Neural cell (in vitro differentiated cells): ENCODE data around the gene FBXO5. TPM values are rescaled to one million over a fixed set of nuclear protein-coding genes. Genes with fewer than 3 reads are reported as not detected.

ENCODE experiments used
- H2AFZ ChIP-seq: fragments of 200-600, 300-800 bp; sonication (generic), shearing (Covaris generic); 2 replicates; pipeline ENCODE4 v1.6.0; 2014; ENCODE audit warnings: low read depth, mild to moderate bottlenecking, antibody characterized with exemption, low read length, moderate library complexity
- H3F3A ChIP-seq: fragments of 200-600 bp; shearing (Covaris generic); 2 replicates; pipeline ENCODE4 v1.6.1; 2016; ENCODE audit warnings: mild to moderate bottlenecking, moderate library complexity, mixed read lengths, antibody characterized with exemption, low read length; ENCODE audit not compliant: insufficient read depth, poor library complexity, severe bottlenecking
- H3K27ac ChIP-seq: fragments of 200-600, 300-800 bp; sonication (generic), shearing (Covaris generic); 2 replicates; pipeline ENCODE4 v1.5.1; 2014; ENCODE audit warnings: mild to moderate bottlenecking, low read length, moderate library complexity
- H3K27me3 ChIP-seq: fragments of 300-800, 200-600 bp; sonication (generic), shearing (Covaris generic); 2 replicates; pipeline ENCODE4 v1.6.0; 2014; ENCODE audit warnings: mild to moderate bottlenecking, low read depth, low read length, moderate library complexity; ENCODE audit not compliant: insufficient read depth
- H3K36me3 ChIP-seq: fragments of 300-800, 200-600 bp; sonication (generic), shearing (Covaris generic); 2 replicates; pipeline ENCODE4 v1.5.1; 2014; ENCODE audit warnings: mild to moderate bottlenecking, antibody characterized with exemption, low read length, moderate library complexity; ENCODE audit not compliant: insufficient read depth
- H3K4me2 ChIP-seq: fragments of 300-800, 200-600 bp; sonication (generic), shearing (Covaris generic); 2 replicates; pipeline ENCODE4 v1.6.0; 2014; ENCODE audit warnings: mild to moderate bottlenecking, low read length
- H3K4me3 ChIP-seq: fragments of 300-800, 200-600 bp; sonication (generic), shearing (Covaris generic); 2 replicates; pipeline ENCODE4 v1.5.1; 2014; ENCODE audit warnings: mild to moderate bottlenecking, low read length, moderate library complexity
- H3K79me2 ChIP-seq: fragments of 200-600 bp; shearing (Covaris generic); replicated peaks from 2 replicates; pipeline ENCODE4 v1.6.0; 2014; ENCODE audit warnings: mild to moderate bottlenecking, low read length, moderate library complexity; ENCODE audit not compliant: insufficient read depth
- H3K9ac ChIP-seq: fragments of 300-800, 200-600 bp; sonication (generic), shearing (Covaris generic); 2 replicates; pipeline ENCODE4 v1.6.1; 2016; ENCODE audit warnings: mild to moderate bottlenecking, low read length, mixed read lengths
- H3K9me2 ChIP-seq: fragments of 200-600 bp; shearing (Covaris generic); 2 replicates; pipeline ENCODE4 v1.6.1; 2016; ENCODE audit warnings: mild to moderate bottlenecking, low read length, mixed read lengths; ENCODE audit not compliant: insufficient read depth
- H3K9me3 ChIP-seq: fragments of 200-600, 300-800 bp; sonication (generic), shearing (Covaris generic); 2 replicates; pipeline ENCODE4 v1.6.1; 2016; ENCODE audit warnings: mild to moderate bottlenecking, mixed run types, low read length, moderate library complexity, mixed read lengths
- H4K20me1 ChIP-seq: fragments of 200-600 bp; shearing (Covaris generic); 2 replicates; pipeline ENCODE4 v1.6.1; 2016; ENCODE audit warnings: mild to moderate bottlenecking, mixed run types; ENCODE audit not compliant: insufficient read depth
- EP300 ChIP-seq: fragments of 450-650 bp; conservative IDR thresholded peaks from 2 replicates; pipeline ENCODE4 v1.6.1; 2014; ENCODE audit warnings: antibody characterized with exemption, mild to moderate bottlenecking, moderate library complexity; ENCODE audit not compliant: poor library complexity, severe bottlenecking
- EZH2 ChIP-seq: fragments of 200-600, 300-800 bp; shearing (Covaris generic), sonication (generic); IDR thresholded peaks from 2 replicates; pipeline ENCODE4 v1.6.1; 2014; ENCODE audit warnings: antibody characterized with exemption, low read length, borderline replicate concordance, mild to moderate bottlenecking; ENCODE audit not compliant: insufficient read depth, poor library complexity, severe bottlenecking
- MXI1 ChIP-seq: fragments of 450-650 bp; conservative IDR thresholded peaks from 2 replicates; pipeline ENCODE4 v1.6.1; 2014; ENCODE audit warnings: antibody characterized with exemption, mild to moderate bottlenecking; ENCODE audit not compliant: poor library complexity, severe bottlenecking
- POLR2AphosphoS5 ChIP-seq: IDR thresholded peaks from 2 replicates; pipeline ENCODE4 v1.6.1; 2012
- RAD21 ChIP-seq: fragments of 450-650 bp; conservative IDR thresholded peaks from 2 replicates; pipeline ENCODE4 v1.6.1; 2014; ENCODE audit warnings: antibody characterized with exemption, mild to moderate bottlenecking, moderate library complexity
- SMC3 ChIP-seq: fragments of 450-650 bp; conservative IDR thresholded peaks from 2 replicates; pipeline ENCODE4 v1.6.1; 2014; ENCODE audit warnings: antibody characterized with exemption, mild to moderate bottlenecking, moderate library complexity; ENCODE audit not compliant: poor library complexity
- TAF1 ChIP-seq: IDR thresholded peaks from 2 replicates; pipeline ENCODE4 v1.6.1; 2012; ENCODE audit warnings: low read depth
- polyA plus RNA-seq: library from polyadenylated mRNA; depleted of rRNA; stranded (reverse); fragments of >200 nt; gene quantifications from 2 replicates; pipeline ENCODE4 v1.2.3, GENCODE V29; 2014
- TF ChIP-seq, protein P1 (sequence below): fragments of 450-650 bp; IDR thresholded peaks from 2 replicates; pipeline ENCODE4 v1.5.1; 2014; ENCODE audit warnings: antibody characterized with exemption, mild to moderate bottlenecking, moderate library complexity; ENCODE audit not compliant: poor library complexity, severe bottlenecking
- TF ChIP-seq, protein P2 (sequence below): IDR thresholded peaks from 2 replicates; pipeline ENCODE4 v1.6.1; 2012; ENCODE audit warnings: borderline replicate concordance

FBXO5 gene
- polyA plus RNA-seq, 1 donor from 2014 or later: 8.7 TPM

DNA sequence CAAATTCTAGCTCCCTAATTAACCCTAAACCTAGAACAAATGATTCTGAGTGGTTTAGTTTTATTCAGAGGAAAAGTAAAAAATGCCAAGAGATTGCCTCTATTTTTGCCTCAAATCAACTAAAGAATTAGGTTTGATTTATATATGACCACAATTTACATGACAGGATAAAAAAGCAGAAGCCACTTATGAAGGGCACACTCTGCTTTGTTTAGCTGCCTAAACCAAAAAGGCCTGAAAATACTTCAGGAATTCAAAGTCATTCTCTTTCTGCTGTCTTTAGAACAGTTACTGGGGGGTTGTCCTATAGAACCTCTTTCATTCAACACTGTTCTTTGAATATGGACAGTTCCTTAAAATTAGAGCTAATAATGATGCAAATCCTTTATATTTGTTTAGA is 5.3 kb downstream of the FBXO5 start:
- no peaks in the 10 kb centered on the region for H3K9me3 ChIP-seq
- H3K27me3 ChIP-seq: no peaks in the 10 kb centered on the region
- no peaks in the 10 kb centered on the region for H3K9me2 ChIP-seq
- peaks cover 89% of the 10 kb centered on the region for H3K79me2 ChIP-seq
- H2AFZ ChIP-seq: no peak overlapping the region
- no peak overlapping the region for H3K27ac ChIP-seq
- peaks cover 2% of the 10 kb centered on the region for H4K20me1 ChIP-seq
- no peaks in the 10 kb centered on the region for H3K36me3 ChIP-seq
- no peak overlapping the region for H3K4me3 ChIP-seq
- TF ChIP-seq RAD21: no peak
- no peak for TF ChIP-seq MXI1
- TF ChIP-seq, protein P1, sequence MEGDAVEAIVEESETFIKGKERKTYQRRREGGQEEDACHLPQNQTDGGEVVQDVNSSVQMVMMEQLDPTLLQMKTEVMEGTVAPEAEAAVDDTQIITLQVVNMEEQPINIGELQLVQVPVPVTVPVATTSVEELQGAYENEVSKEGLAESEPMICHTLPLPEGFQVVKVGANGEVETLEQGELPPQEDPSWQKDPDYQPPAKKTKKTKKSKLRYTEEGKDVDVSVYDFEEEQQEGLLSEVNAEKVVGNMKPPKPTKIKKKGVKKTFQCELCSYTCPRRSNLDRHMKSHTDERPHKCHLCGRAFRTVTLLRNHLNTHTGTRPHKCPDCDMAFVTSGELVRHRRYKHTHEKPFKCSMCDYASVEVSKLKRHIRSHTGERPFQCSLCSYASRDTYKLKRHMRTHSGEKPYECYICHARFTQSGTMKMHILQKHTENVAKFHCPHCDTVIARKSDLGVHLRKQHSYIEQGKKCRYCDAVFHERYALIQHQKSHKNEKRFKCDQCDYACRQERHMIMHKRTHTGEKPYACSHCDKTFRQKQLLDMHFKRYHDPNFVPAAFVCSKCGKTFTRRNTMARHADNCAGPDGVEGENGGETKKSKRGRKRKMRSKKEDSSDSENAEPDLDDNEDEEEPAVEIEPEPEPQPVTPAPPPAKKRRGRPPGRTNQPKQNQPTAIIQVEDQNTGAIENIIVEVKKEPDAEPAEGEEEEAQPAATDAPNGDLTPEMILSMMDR: no peak
- TF ChIP-seq, protein P2, sequence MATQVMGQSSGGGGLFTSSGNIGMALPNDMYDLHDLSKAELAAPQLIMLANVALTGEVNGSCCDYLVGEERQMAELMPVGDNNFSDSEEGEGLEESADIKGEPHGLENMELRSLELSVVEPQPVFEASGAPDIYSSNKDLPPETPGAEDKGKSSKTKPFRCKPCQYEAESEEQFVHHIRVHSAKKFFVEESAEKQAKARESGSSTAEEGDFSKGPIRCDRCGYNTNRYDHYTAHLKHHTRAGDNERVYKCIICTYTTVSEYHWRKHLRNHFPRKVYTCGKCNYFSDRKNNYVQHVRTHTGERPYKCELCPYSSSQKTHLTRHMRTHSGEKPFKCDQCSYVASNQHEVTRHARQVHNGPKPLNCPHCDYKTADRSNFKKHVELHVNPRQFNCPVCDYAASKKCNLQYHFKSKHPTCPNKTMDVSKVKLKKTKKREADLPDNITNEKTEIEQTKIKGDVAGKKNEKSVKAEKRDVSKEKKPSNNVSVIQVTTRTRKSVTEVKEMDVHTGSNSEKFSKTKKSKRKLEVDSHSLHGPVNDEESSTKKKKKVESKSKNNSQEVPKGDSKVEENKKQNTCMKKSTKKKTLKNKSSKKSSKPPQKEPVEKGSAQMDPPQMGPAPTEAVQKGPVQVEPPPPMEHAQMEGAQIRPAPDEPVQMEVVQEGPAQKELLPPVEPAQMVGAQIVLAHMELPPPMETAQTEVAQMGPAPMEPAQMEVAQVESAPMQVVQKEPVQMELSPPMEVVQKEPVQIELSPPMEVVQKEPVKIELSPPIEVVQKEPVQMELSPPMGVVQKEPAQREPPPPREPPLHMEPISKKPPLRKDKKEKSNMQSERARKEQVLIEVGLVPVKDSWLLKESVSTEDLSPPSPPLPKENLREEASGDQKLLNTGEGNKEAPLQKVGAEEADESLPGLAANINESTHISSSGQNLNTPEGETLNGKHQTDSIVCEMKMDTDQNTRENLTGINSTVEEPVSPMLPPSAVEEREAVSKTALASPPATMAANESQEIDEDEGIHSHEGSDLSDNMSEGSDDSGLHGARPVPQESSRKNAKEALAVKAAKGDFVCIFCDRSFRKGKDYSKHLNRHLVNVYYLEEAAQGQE: no peak
- TF ChIP-seq SMC3: no peak
- no peaks in the 10 kb centered on the region for H3F3A ChIP-seq
- no peak overlapping the region for H3K4me2 ChIP-seq
- no peak overlapping the region for H3K9ac ChIP-seq

DNA sequence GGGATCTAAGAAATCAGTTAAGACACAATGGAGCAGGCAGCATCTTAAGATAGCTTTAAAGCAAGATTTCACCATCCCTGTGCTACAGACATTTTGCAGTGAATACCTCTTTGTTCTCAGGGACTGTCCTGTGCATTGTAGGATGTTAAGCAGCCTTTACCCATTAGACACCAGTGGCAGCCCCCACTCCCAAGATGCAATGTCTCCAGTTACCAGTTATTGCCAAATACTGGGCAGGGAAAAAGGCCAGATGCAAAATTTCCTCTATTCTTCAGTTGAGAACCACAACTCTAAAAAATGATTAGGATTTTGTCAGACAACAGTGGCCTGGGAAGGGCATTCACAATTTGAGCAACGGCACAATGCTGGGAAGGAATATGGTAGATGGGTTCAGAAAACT is 6.1 kb downstream of the FBXO5 start:
- no peaks in the 10 kb centered on the region for H3K36me3 ChIP-seq
- peaks cover 82% of the 10 kb centered on the region for H3K79me2 ChIP-seq
- H3K9me2 ChIP-seq: no peaks in the 10 kb centered on the region
- H3K9ac ChIP-seq: no peak overlapping the region
- no peak overlapping the region for H3K4me3 ChIP-seq
- no peaks in the 10 kb centered on the region for H4K20me1 ChIP-seq
- H3K27ac ChIP-seq: no peak overlapping the region
- no peak for TF ChIP-seq SMC3
- no peak for TF ChIP-seq RAD21
- TF ChIP-seq EP300: no peak
- H3K9me3 ChIP-seq: no peaks in the 10 kb centered on the region
- no peak overlapping the region for H3K4me2 ChIP-seq
- no peaks in the 10 kb centered on the region for H3F3A ChIP-seq
- no peak overlapping the region for H2AFZ ChIP-seq
- no peaks in the 10 kb centered on the region for H3K27me3 ChIP-seq

DNA sequence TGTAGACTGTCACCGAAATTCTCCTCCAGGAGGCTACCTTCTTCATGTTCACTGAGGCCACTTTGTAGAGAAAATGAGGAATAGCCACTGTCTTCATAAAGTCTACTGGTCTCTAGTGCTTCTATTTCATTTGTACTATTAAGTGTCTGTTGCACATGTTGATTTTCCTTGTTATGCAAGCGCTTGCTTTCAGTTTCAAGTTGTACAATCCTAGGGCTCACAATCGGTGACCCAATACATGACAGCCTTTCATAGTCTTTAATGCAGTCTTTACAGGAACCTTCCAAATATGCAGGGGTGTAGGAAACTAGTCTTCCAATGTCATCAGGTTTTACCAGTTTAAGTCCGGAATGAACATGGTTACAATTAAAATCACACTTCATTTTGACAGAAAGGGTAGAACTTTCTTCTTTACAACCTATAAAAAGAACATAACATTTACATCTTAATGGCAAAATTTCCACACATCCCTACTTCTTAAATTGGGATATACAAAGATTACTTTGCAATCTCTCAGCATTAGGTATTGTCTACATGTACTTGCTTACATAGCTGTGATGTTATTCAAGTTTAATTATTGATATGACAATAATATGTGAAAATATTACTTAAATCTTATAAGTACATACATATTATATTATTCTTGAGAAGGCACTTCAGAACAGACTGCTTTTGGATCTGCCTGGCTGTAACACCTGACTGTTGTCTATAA is 7.5 kb downstream of the FBXO5 start:
- peaks cover 68% of the 10 kb centered on the region for H3K79me2 ChIP-seq

More for the DNA sequence above, 7.5 kb downstream of the FBXO5 start:
- H3K4me2 ChIP-seq: no peak overlapping the region
- no peaks in the 10 kb centered on the region for H4K20me1 ChIP-seq
- peaks cover 12% of the 10 kb centered on the region for H3K36me3 ChIP-seq
- H3F3A ChIP-seq: no peaks in the 10 kb centered on the region
- TF ChIP-seq, protein P1: no peak
- TF ChIP-seq POLR2AphosphoS5 (no peak), SMC3 (no peak), RAD21 (no peak), MXI1 (no peak), TAF1 (no peak), EP300 (no peak), EZH2 (no peak)
- TF ChIP-seq, protein P2: no peak
- H3K9ac ChIP-seq: no peak overlapping the region
- no peak overlapping the region for H3K4me3 ChIP-seq
- no peak overlapping the region for H3K27ac ChIP-seq
- no peaks in the 10 kb centered on the region for H3K9me3 ChIP-seq
- H2AFZ ChIP-seq: no peak overlapping the region
- no peaks in the 10 kb centered on the region for H3K27me3 ChIP-seq
- no peaks in the 10 kb centered on the region for H3K9me2 ChIP-seq
